Activated CD8-positive, alpha-beta memory T cell treated with anti-CD3 and anti-CD28 coated beads, Interleukin-2, amount 50 U/mL, for 48 hours (primary cell): ENCODE data around the gene HDDC3.
"Not testable (repeated sequence)": the region's sequence is repeated elsewhere in the genome, so short reads cannot be mapped to it uniquely, and the experiment has no call there.

ENCODE experiments used
- DNase-seq: peaks from one replicate; pipeline ENCODE4 v3.0.0-alpha.2; 2020

The HDDC3 gene

DNA sequence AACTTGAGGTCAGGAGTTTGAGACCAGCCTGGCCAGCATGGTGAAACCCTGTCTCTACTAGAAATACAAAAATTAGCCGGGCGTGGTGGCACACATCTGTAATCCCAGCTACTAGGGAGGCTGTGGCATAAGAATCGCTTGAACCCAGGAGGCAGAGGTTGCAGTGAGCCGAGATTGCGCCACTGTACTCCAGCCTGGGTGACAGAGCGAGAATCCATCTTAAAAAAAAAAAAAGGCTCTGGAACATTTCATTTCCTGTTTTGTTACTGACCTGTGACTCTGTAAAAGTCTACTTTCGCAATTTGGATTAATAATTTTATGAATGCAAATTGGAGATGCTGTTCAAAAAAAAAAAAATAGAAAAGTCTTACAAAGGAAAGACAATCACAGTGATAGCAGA is 4.2 kb downstream of the HDDC3 start:
- not testable (repeated sequence) for DNase-seq

DNA sequence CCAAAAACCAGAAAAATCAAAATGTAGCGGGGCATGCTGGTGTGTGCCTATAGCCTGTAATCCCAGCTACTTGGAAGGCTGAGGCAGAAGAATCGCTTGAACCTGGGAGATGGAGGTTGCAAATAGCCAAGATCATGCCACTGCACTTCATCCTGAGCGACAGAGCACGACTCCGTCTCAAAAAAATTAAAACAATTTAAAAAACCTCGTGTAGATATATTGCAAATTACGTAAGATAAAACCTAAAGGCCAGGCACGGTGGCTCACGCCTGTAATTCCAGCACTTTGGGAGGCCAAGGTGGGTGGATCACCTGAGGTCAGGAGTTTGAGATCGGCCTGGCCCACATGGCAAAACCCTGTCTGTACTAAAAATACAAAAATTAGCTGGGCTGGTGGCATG is 5.6 kb downstream of the HDDC3 start:
- DNase-seq: not testable (repeated sequence)

DNA sequence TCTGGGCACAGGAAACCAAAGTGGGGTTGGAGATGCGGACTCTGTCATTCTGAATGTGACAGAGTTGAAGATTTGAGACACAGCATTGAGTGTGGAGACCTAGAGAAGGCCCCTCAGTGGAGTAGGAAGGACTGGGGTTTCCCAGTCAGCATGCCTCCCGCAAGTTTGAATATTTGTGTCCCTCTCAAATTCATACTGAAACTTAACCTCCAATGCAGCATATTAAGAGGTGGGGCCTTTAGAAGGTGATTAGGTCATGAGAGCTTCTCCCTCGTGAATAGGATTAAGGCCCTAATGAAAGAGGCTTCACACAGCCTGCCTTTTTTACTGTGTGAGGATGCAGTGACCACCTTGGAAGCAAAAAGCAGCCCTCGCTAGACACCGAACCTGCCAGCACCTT is 8.0 kb downstream of the HDDC3 start:
- no peak for DNase-seq

DNA sequence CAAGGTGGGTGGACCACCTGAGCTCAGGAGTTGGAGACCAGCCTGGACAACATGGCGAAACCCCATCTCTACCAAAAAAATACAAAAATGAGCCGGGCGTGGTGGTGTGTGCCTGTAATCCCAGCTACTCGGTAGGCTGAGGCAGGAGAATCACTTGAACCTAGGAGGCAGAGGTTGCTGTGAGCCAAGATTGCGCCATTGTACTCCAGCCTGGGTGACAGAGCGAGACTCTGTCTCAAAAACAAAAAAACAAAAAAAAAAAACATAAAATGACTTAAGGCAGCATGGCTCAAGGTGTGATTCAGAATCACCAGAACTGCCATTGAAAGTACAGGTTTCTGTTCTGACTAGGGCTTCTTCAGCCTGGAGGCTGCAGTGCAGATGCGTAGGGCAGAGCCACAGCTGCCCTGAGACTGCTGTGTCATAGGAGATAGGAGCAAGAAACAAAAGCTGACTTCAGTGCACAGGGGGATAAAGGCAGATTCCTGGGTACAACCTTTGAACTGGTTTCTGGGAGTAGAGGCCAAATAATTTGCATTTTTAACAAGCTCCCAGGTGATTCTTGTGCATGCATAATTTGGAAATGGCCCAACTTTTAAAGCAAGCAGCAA is 9.5 kb downstream of the HDDC3 start:
- not testable (repeated sequence) for DNase-seq

DNA sequence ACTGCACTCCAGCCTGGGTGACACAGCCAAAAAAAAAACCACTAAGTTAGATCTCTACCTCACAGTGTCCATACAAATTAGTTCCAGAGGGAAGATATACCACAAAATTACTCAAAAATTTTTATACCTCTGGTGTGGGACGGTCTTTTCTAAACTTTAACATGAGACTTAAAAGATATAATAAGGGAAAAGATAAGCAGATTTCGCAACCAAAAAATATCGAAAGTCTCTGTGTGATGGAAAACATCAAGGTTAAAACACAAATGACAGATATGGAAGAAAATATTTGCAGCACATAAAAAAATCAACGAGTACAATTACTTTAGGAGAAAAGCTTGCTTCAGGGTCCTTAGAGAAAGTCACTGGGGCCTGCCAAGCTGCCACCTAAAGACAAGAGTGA is 10.5 kb downstream of the HDDC3 start:
- DNase-seq: no peak

DNA sequence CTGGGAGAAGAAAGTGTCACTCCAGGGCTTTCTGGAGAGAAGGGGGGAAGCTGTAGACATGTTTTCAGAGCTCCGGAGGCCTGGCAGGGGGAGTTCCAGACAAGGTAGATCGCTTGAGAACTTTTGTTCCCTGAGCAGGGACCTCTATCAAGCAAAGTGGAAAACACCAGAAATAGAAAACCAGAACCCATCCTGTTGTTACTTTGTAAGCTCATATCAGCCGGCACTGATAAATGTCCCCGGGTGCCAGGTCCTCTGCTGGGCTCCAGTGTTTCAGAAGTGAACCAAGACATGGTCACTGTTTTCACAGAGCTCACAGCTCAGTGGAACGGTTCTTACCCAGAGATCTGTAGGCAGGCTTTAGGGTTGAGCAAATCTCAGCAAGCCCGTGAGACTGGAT is 13.5 kb downstream of the HDDC3 start:
- DNase-seq: no peak

DNA sequence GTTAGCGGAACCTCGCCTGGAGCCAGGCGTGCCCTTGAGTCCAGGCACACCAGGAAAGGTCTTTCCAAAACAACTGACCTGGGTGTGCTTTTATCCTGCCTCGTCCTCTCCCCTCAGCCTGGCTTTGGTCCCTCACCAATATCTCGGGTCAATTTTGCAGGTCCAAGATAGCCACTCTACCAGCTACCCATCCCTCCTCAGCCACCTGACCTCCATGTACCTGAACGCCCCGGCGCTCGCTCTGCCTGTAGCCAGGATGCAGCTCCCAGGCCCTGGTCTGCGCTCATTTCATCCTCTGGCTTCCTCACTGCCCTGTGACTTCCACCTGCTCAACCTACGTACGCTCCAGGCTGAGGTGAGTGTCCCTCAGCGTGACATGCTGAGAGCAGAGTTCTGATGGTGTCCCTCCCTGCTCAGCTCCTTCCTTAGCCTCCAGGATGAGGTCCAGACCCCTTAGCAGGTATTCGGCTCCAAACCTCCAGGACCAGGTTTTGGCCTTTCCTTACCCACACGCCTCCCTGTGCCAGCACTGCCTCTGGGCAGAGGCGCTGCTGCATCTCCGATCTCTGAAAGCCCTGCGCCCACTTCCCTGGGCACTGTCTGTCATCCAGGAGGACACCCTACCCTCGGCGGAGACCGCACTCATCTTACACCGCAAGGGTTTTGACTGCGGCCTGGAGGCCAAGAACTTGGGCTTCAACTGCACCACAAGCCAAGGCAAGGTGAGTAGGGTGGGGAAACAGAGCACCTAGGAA is 14.1 kb downstream of the HDDC3 start:
- no peak for DNase-seq

DNA sequence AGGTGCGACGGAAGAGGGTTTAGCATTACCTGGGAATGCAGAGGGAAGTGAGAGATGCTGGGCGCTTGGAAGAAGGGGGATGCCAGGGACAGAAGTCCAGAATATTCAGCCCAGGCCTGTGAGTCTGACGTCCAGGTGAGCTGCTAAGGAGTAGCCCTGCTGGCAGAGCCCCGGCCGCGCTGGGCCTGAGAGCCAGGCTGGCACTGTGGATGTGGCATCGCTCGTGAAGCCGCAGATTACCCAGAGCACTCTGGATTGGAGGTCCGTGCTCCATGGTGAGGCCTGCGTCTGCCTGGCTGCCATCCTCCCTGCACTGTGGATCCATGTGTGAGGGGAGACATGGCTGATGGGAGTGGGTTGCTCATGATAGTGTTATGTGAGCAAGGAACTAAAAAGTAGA is 14.8 kb downstream of the HDDC3 start:
- no peak for DNase-seq

DNA sequence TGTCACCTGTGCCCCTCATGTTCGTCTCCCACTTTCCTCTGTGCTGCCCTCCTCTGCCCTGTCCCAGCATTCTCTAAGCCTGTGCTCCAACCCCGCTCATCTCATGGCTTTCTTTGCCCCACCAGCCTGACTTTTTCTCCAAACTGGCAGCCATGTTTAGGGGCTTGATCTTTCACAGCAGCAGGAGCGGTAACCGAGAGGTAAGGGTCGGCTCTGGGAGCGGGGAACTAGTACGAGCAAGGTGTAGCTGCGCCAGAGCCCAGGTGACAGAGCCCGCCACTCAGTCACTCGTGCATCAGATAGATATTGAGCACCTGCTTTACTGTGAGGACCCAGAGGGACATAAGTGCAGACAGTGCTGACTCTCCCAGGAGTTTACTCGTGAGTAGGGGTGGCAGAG is 15.9 kb downstream of the HDDC3 start:
- no peak for DNase-seq

DNA sequence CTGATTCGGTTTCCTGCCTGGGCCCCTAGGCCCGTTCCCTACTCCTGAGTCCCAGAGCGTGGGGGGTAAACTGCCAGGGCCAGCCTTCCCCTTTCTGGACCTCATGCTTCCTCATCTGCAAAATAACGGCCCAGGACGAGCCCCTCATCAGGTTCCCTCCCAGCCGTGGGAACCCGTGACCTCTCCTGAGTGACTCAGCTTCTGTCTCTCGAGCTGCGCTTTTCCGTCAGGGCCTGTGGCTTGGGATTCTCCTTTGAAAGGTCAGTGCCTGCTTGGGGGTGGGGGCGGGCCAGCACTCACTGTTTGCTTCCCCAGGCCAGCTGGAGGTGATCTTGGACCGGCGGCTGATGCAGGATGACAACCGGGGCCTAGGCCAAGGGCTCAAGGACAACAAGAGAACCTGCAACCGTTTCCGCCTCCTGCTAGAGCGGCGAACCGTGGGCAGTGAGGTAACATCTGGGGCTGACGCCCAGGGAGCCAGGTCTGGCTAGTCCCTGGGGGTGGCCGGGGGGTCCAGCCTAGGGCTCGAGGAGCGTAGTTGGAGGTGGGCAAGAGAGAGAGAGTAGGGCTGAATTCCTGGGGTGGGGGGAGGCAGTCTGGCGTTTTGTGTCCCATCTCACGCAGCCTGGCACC is 16.4 kb downstream of the HDDC3 start:
- no peak for DNase-seq

DNA sequence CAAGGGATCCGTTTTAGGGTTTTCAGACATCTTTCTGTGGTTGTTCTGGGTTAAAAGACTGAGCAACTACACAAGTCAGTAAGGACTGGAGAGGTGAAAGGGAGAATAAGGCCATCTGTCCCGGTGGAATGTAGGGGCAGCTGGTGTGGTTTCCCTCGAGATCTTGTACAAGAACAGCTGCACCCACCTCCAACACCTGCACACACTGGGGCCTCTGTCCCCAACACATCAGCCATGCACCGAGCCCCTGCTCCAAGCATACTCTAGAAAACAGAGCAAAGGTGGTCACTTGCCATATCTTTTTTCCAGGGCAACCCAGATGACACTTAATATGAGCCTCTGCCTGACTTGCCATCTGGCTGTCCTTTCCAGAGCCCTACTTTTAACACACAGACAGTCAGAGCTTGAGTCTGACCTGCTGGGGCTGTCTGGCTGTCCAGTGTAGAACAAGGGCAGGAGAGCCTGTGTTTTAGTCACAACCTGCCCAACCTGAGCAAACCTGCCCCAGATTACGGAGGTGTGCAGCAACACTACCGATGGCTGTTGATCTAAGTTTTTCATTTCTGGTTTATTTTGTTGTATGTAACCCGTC is 17.0 kb downstream of the HDDC3 start:
- no peak for DNase-seq

DNA sequence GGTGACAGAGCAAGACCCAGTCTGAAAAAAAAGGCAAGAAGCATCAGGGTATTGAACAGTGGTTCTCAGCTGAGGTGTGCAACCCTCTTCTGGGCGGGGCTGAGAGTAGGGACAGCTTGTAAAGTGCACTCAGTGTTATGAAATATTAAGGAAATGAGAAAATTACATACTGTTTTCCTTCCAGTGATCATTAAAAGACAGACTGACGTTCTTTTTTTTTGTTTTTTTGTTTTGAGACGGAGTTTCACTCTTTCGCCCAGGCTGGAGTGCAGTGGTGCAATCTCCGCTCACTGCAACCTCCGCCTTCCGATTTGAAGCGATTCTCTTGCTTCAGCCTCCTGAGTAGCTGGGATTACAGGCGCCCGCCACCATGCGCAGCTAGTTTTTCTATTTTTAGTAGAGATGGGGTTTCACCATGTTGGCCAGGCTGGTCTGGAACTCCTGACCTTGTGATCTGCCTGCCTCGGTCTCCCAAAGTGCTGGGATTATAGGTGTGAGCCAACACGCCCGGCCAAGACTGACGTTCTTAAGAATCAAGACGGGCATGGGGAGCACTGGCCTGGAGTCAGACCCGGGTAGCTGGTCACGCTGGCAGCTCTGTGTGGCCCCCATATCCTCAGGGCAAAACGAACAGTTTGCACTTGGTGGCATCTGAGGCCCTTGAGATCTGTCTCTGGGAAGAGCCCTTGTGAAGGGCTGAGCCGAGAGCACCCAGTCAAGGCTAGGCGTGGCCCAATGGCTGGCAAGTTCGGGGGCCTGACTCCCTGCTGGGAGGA is 17.9 kb downstream of the HDDC3 start:
- no peak for DNase-seq

DNA sequence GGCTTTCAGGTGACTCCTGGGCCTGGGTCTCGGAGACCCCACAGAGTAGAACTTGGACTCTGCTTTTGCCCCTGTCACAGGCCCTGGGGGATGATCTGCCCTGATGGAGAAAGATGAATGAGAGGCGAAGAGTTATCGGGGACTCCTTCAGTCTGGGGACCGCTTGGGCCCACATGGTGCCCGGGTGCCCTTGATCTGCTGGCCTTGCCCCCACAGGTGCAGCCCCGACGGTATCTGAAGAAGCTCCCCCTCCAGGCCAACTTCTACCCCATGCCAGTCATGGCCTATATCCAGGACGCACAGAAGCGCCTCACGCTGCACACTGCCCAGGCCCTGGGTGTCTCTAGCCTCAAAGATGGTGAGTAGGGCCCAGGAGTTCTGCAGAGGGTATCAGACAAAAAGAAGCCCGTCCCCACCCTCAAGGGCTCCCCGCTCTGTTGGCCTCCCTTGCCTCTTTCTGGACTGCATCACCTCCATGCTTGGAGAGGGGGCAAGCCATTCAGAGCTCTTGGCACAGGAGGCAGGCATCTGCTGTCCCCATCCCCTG is 18.9 kb downstream of the HDDC3 start:
- no peak for DNase-seq

DNA sequence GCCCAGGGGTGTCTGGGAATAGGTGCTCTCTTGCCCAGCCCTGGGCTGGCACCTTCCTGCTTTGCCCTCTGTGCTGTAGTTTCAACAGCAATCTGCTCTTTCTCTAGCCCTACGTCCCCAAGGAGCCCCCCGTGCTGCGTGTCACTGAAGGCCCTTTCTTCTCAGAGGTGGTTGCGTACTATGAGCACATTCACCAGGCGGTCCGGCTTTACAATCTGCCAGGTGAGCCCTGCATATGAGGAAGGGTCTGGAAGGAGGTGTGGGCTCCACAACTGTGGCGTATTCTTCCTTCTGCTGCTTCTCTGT is 19.6 kb downstream of the HDDC3 start:
- no peak for DNase-seq

DNA sequence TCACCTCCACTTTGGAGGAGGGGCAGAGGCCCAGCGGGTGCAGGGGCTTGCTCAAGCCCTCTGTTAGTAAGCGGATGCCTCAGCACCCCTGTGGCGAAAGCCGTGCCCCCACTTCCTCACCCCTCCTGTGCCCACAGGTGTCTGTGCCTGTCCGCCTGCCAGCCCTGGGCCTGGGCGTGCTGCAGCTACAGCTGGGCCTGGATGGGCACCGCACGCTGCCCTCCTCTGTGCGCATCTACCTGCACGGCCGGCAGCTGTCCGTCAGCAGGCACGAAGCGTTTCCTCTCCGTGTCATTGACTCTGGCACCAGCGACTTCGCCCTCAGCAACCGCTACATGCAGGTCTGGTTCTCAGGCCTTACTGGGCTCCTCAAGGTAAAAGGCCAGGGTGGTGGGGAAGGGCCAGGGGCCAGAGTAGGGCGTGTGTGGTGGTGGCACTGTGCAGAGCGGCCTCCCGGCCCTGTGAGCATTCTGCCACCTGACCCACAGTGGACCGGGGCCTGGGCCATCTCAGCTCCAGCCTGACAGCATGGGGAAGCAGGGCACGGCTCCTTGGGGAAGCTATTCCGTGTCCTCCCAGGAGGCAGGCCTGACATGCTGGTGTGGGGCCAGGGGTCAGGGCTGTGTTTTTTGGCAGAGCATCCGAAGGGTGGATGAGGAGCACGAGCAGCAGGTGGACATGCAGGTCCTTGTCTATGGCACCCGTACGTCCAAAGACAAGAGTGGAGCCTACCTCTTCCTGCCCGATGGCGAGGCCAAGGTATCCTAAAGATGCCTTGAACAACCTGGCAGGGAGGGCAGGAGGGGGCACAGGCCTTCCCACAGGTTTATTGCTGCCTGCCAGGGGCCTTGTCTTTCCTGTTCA is 20.2 kb downstream of the HDDC3 start:
- DNase-seq: no peak

DNA sequence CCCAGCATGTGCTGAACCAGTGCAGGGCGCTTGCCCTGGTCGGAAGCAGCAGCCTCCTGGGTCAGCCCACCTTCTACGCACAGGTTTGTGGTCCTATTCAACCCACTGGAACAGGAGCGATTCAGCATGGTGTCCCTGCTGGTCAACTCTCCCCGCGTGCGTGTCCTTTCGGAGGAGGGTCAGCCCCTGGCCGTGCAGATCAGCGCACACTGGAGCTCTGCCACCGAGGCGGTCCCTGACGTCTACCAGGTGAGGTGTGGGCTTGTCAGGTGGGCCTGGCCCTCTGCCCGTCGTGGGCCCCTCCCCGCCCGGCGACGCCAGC is 21.1 kb downstream of the HDDC3 start:
- no peak for DNase-seq

DNA sequence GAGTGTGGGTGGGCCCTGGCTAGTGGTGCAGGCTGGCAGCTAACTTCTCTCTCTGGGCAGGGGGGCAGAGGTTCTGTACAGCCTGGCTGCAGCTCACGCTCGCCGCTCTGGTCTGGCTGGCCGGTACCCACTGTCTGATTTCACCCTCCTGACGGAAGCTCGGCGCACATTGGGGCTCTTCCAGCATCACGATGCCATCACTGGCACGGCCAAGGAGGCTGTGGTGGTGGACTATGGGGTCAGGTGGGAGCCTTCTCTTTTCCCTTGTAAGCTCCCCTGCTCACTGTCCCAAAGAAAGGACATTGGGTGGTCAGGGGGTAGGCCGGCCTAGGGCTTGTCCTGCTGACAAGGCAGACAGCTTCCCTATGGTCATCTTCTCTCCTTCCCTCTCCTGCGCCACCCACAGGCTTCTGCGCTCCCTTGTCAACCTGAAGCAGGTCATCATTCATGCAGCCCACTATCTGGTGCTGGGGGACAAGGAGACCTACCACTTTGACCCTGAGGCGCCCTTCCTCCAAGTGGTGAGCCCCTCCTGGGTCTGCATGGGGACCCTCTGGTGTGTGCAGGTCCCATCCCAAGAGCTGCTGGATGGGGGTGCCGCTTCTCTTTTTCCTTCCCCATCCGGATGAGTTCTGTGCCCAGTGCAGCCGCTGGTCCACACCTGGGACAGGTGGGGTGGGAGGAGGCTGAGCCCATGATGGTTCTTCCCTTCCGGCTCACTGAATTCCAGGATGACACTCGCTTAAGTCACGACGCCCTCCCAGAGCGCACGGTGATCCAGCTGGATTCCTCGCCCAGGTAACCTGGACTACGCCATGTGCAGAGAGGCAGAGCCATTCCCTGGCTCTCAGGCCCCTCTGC is 21.7 kb downstream of the HDDC3 start:
- no peak for DNase-seq

DNA sequence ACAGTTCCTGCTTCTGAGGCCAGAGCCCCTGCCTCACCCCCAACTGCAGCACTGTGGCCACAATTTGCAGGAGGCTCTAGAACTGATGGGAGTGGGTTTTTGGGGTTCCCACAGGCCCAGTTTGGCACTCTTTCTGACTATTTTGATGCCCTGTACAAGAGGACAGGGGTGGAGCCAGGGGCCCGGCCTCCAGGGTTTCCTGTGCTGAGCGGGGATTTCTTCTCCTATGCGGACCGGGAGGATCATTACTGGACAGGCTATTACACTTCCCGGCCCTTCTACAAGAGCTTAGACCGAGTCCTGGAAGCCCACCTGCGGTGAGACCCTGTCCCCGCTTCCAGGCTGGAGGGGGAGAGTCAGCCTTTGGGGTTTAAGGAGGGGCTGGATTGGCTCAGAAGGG is 22.4 kb downstream of the HDDC3 start:
- no peak for DNase-seq

DNA sequence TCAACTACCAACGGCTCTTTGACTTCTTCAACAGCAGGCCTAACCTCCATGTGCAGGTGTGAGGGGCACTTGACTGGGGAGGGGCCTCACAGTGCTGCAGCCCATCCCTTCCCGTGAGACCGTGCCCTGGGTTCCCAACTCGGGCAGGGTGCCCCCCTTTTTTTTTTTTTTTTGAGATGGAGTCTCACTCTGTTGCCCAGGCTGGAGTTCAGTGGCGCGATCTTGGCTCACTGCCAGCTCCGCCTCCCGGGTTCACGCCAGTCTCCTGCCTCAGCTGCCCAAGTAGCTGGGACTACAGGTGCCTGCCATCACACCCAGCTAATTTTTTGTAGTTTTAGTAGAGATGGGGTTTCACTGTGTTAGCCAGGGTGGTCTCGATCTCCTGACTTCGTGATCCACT is 22.9 kb downstream of the HDDC3 start:
- DNase-seq: not testable (repeated sequence)

DNA sequence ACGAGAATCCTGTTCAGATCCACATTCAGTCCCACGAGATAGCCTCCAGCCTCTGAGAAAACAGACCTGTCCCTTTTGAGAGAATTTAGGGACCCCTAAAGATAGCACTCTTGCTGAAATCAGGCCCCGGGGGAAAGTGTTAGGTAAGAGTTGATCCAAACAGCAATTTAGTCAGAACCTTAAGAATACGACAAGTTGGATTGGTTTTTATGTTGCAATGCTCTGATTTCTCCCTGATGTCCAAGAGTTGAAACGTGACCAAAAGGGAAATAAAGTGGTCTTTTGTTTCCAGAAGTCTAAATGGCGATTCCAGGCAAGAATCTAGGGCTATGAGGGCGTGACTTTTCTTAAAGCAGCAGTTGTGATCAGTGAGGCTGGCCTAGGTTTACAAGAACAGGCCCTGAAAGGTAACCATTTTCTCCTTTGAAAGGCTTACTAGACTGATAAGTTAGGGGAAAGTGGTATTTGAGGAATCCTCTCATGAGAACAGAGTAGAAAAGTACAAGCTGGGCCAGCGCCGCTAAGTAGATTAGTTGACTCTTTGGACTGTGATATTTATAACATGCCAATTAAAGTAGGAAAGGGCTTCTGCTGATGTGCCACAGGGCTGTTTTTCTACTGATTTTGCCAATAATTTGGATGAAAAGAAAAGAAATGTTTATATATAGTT is 24.4 kb downstream of the HDDC3 start:
- DNase-seq: no peak
